PC-3 (cell line): ENCODE results near the gene CFAP299. TPM values are rescaled to one million over a fixed set of nuclear protein-coding genes. Genes with fewer than 3 reads are reported as not detected.

Experiments
- ATAC-seq: fragments of 200-7000 bp; cut with Tn5 transposase; 2 replicates; pipeline ENCODE4 v1.9.1; 2020; ENCODE audit warnings: mild to moderate bottlenecking, moderate library complexity
- BruUV-seq: library from RNA; stranded (reverse); fragments of 400-500 nt; replicated peaks from 2 replicates; lab custom pipeline; 2021; lab: Mats Ljungman, UMichigan
- CTCF ChIA-PET: fragments of 300-600 bp; sonication (Branson Sonifier 250); formaldehyde crosslinking; loops from one replicate; lab custom pipeline; 2022; ENCODE audit warnings: antibody characterized with exemption; lab: Charles Lee
- POLR2A ChIA-PET: fragments of 300-600 bp; sonication (Branson Sonifier 250); formaldehyde crosslinking; loops from one replicate; lab custom pipeline; 2022; ENCODE audit warnings: antibody characterized with exemption; ENCODE audit not compliant: unreplicated experiment; lab: Charles Lee
- DNase-seq: peaks from one replicate; pipeline ENCODE4 v3.0.0-alpha.2; 2015
- H2AFZ ChIP-seq: fragments of 300-600 bp; sonication (generic); 2 replicates; pipeline ENCODE4 v1.6.0; 2016; ENCODE audit warnings: antibody characterized with exemption, low read length
- H3F3A ChIP-seq: fragments of 300-600 bp; sonication (generic); one replicate; pipeline ENCODE4 v1.6.0; 2017; ENCODE audit warnings: antibody characterized with exemption, low read length, control low read depth, mild to moderate bottlenecking; ENCODE audit not compliant: unreplicated experiment
- H3K27ac ChIP-seq: fragments of 300-600 bp; sonication (generic); 2 replicates; pipeline ENCODE4 v1.5.1; 2016; ENCODE audit warnings: mild to moderate bottlenecking, low read length
- H3K27me3 ChIP-seq: fragments of 300-600 bp; sonication (generic); 2 replicates; pipeline ENCODE4 v1.6.1; 2016; ENCODE audit warnings: low read length, mixed read lengths
- H3K36me3 ChIP-seq: fragments of 300-600 bp; sonication (generic); 2 replicates; pipeline ENCODE4 v1.6.1; 2016; ENCODE audit warnings: low read depth, mixed run types, low read length, mixed read lengths
- H3K4me1 ChIP-seq: fragments of 300-600 bp; sonication (generic); 2 replicates; pipeline ENCODE4 v1.5.1; 2016; ENCODE audit warnings: low read length; ENCODE audit not compliant: insufficient read depth
- H3K4me2 ChIP-seq: fragments of 300-600 bp; sonication (generic); 2 replicates; pipeline ENCODE4 v1.6.0; 2016; ENCODE audit warnings: low read length
- H3K4me3 ChIP-seq: fragments of 300-600 bp; sonication (generic); 2 replicates; pipeline ENCODE4 v1.5.1; 2016; ENCODE audit warnings: mild to moderate bottlenecking, low read length, mixed read lengths
- H3K79me2 ChIP-seq: fragments of 300-600 bp; sonication (generic); 2 replicates; pipeline ENCODE4 v1.6.1; 2017; ENCODE audit warnings: low read length, mixed read lengths
- H3K9ac ChIP-seq: fragments of 300-600 bp; sonication (generic); 2 replicates; pipeline ENCODE4 v1.6.0; 2016; ENCODE audit warnings: mild to moderate bottlenecking, low read length
- H3K9me2 ChIP-seq: fragments of 300-600 bp; sonication (generic); replicated peaks from 2 replicates; pipeline ENCODE4 v1.6.1; 2016; ENCODE audit warnings: mixed run types, low read length, mixed read lengths
- H3K9me3 ChIP-seq: fragments of 300-600 bp; sonication (generic); 2 replicates; pipeline ENCODE4 v1.6.1; 2016; ENCODE audit warnings: low read length, mixed read lengths
- H4K20me1 ChIP-seq: fragments of 300-600 bp; sonication (generic); 2 replicates; pipeline ENCODE4 v1.6.1; 2016; ENCODE audit warnings: low read length, mixed read lengths
- CTCF ChIP-seq: fragments of 300-600 bp; sonication (generic); conservative IDR thresholded peaks from 2 replicates; pipeline ENCODE4 v1.5.1; 2017; ENCODE audit warnings: antibody characterized with exemption, low read depth, mild to moderate bottlenecking, low read length
- EZH2 ChIP-seq: fragments of 300-600 bp; sonication (generic); IDR thresholded peaks from one replicate; pipeline ENCODE4 v1.6.1; 2017; ENCODE audit warnings: antibody characterized with exemption, mild to moderate bottlenecking, low read length; ENCODE audit not compliant: unreplicated experiment
- EZH2phosphoT487 ChIP-seq: fragments of 300-600 bp; sonication (generic); IDR thresholded peaks from 2 replicates; pipeline ENCODE4 v1.6.1; 2018; ENCODE audit warnings: mild to moderate bottlenecking, antibody characterized with exemption, low read length, borderline replicate concordance
- intact Hi-C: fragments of 100-400 bp; cut with micrococcal nuclease; formaldehyde crosslinking; loops from 2 replicates; pipeline ENCODE4 v1.9.0; 2023
- total RNA-seq: library from RNA; depleted of rRNA; stranded (reverse); fragments of >200 nt; gene quantifications from 2 replicates; pipeline ENCODE4 v1.2.3, GENCODE V29; 2014

The CFAP299 gene
- total RNA-seq, 1 experiment from 2014 or later = not detected

DNA sequence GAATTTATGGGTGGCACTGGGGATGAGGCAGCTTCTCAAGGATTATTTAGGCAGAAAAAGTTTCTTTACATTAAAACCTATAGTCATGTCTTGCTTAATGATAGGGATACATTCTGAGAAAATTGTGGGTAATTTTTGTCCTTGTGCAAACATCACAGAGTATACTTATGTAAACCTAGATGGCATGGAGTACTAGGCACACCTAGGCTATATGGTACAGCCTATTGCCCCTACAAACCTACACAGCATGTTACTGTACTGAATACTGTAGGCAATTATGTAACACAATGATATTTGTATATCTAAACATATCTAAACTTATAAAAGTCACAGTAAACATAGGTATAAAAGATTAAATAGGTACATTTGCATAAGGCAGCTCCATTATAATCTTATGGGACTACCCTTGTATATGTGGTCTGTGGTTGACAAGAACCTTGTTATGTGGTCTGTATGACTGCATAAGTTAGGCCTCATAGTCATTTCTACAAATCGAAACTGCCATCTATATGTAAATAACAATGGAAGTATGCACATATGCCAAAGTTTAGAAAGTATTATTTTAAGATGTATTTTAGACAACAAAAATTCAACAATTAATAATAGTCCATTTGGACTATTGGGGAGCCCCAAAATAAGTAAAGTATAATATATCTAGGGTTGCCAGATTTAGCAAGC is 87.3 kb downstream of the CFAP299 start:
- Histone ChIP-seq H3K27ac (no peak overlapping the region), H3K4me1 (peaks cover 6% of the 10 kb centered on the region; the same call in 1 of the 2 replicates), H3F3A (no peaks in the 10 kb centered on the region), H2AFZ (no peak overlapping the region), H4K20me1 (no peaks in the 10 kb centered on the region), H3K9me3 (no peaks in the 10 kb centered on the region), H3K4me3 (no peak overlapping the region), H3K9ac (no peak overlapping the region), H3K79me2 (no peaks in the 10 kb centered on the region), H3K36me3 (no peaks in the 10 kb centered on the region), H3K4me2 (no peak overlapping the region), H3K9me2 (no peaks in the 10 kb centered on the region), H3K27me3 (no peaks in the 10 kb centered on the region)
- DNase-seq (peak; percentile 6), ATAC-seq (peak; percentile 24; the same call in 1 of the 2 replicates)
- TF ChIP-seq EZH2phosphoT487 (no peak), EZH2 (no peak), CTCF (no peak)
- ChIA-PET POLR2A (no interaction called here), CTCF (no interaction called here)
- intact Hi-C loops = no loop called here
- BruUV-seq = no TSS peak

- H3K9me3 ChIP-seq = no peaks in the 10 kb centered on the region
- peaks cover 6% of the 10 kb centered on the region; the same call in 1 of the 2 replicates for H3K4me1 ChIP-seq
- no peak overlapping the region for H3K27ac ChIP-seq
- H3K9ac ChIP-seq = no peak overlapping the region
- H2AFZ ChIP-seq = no peak overlapping the region
- H3F3A ChIP-seq = no peaks in the 10 kb centered on the region
- H3K4me2 ChIP-seq = no peak overlapping the region
- POLR2A ChIA-PET = no interaction called here
- BruUV-seq = no TSS peak
- H3K27me3 ChIP-seq = no peaks in the 10 kb centered on the region
- no peaks in the 10 kb centered on the region for H3K36me3 ChIP-seq
- no peak overlapping the region for H3K4me3 ChIP-seq
- DNase-seq (no peak), ATAC-seq (0 out of 2 replicates have a peak, but pooled peaks have one; percentile 24)
- CTCF ChIA-PET = no interaction called here
- no peaks in the 10 kb centered on the region for H4K20me1 ChIP-seq
- H3K79me2 ChIP-seq = no peaks in the 10 kb centered on the region
- no peak for TF ChIP-seq EZH2
- no peak for TF ChIP-seq EZH2phosphoT487
- H3K9me2 ChIP-seq = no peaks in the 10 kb centered on the region
- intact Hi-C loops = no loop called here
Observed at GRCh38 chr4:80423553-80424224, 88.2 kb downstream of the CFAP299 start.

GRCh38 chr4:80424225-80424581 is 88.7 kb downstream of the CFAP299 start:
- TF ChIP-seq EZH2phosphoT487 = no peak
- no peak for TF ChIP-seq EZH2
- TF ChIP-seq CTCF = no peak
- intact Hi-C loops = no loop called here
- no peak overlapping the region for H3K4me2 ChIP-seq
- ATAC-seq = no peak
- POLR2A ChIA-PET = no interaction called here
- DNase-seq = no peak
- CTCF ChIA-PET = no interaction called here
- H3K36me3 ChIP-seq = no peaks in the 10 kb centered on the region
- no peaks in the 10 kb centered on the region for H3K27me3 ChIP-seq
- H4K20me1 ChIP-seq = no peaks in the 10 kb centered on the region
- no peak overlapping the region for H3K27ac ChIP-seq
- H3K9ac ChIP-seq = no peak overlapping the region
- no peaks in the 10 kb centered on the region for H3F3A ChIP-seq
- H3K79me2 ChIP-seq = no peaks in the 10 kb centered on the region
- no peak overlapping the region for H3K4me3 ChIP-seq
- peaks cover 6% of the 10 kb centered on the region; the same call in 1 of the 2 replicates for H3K4me1 ChIP-seq
- H2AFZ ChIP-seq = no peak overlapping the region
- H3K9me3 ChIP-seq = no peaks in the 10 kb centered on the region
- no peaks in the 10 kb centered on the region for H3K9me2 ChIP-seq
- BruUV-seq = no TSS peak
